GM23338 (cell line): ENCODE measurements around the gene SDHB. TPM values are rescaled to one million over a fixed set of nuclear protein-coding genes. Genes with fewer than 3 reads are reported as not detected.

Experiments used
- ATAC-seq: fragments of 200-7000 bp; cut with Tn5 transposase; 3 replicates; pipeline ENCODE4 v1.9.1; 2020
- DNase-seq: peaks from one replicate; pipeline ENCODE4 v3.0.0-alpha.2; 2015; ENCODE audit warnings: low spot score
- H2AFZ ChIP-seq: fragments of 200-600 bp; sonication (generic); 2 replicates; pipeline ENCODE4 v1.8.0; 2016; ENCODE audit warnings: antibody characterized with exemption, mild to moderate bottlenecking, moderate library complexity
- H3F3A ChIP-seq: fragments of 200-600 bp; sonication (generic); replicated peaks from 2 replicates; pipeline ENCODE4 v1.8.0; 2017; ENCODE audit warnings: antibody characterized with exemption, mixed run types, low read depth
- H3K27ac ChIP-seq: fragments of 200-600 bp; sonication (generic); 2 replicates; pipeline ENCODE4 v1.6.1; 2016; ENCODE audit warnings: low read depth
- H3K27me3 ChIP-seq: fragments of 200-600 bp; sonication (generic); 2 replicates; pipeline ENCODE4 v1.8.0; 2016; ENCODE audit warnings: mild to moderate bottlenecking, mixed run types, moderate library complexity; ENCODE audit not compliant: insufficient read depth
- H3K36me3 ChIP-seq: fragments of 200-600 bp; sonication (generic); 2 replicates; pipeline ENCODE4 v1.8.0; 2016; ENCODE audit warnings: mild to moderate bottlenecking; ENCODE audit not compliant: insufficient read depth
- H3K4me1 ChIP-seq: fragments of 200-600 bp; sonication (generic); 2 replicates; pipeline ENCODE4 v1.8.0; 2016; ENCODE audit warnings: mild to moderate bottlenecking, moderate library complexity; ENCODE audit not compliant: insufficient read depth
- H3K4me2 ChIP-seq: fragments of 200-600 bp; sonication (generic); 2 replicates; pipeline ENCODE4 v1.7.1; 2017; ENCODE audit warnings: mixed run types
- H3K4me3 ChIP-seq: fragments of 200-600 bp; sonication (generic); 2 replicates; pipeline ENCODE4 v1.6.1; 2016; ENCODE audit warnings: mixed run types
- H3K79me2 ChIP-seq: fragments of 200-600 bp; sonication (generic); replicated peaks from 2 replicates; pipeline ENCODE4 v1.8.0; 2017; ENCODE audit warnings: mild to moderate bottlenecking; ENCODE audit not compliant: insufficient read depth
- H3K9me2 ChIP-seq: fragments of 200-600 bp; sonication (generic); 2 replicates; pipeline ENCODE4 v1.8.0; 2017; ENCODE audit not compliant: insufficient read depth
- H4K20me1 ChIP-seq: fragments of 200-600 bp; sonication (generic); replicated peaks from 2 replicates; pipeline ENCODE4 v1.8.0; 2017; ENCODE audit warnings: mild to moderate bottlenecking; ENCODE audit not compliant: insufficient read depth
- H3K27ac Mint-ChIP-seq: 2 replicates; pipeline ENCODE4 v1.8.0; 2020; ENCODE audit warnings: inconsistent platforms, mild to moderate bottlenecking, moderate library complexity, mixed read lengths
- H3K27me3 Mint-ChIP-seq: 3 replicates; pipeline ENCODE4 v1.8.0; 2022; ENCODE audit warnings: low read depth, mild to moderate bottlenecking, moderate library complexity, mixed read lengths, inconsistent platforms; ENCODE audit not compliant: insufficient read depth, poor library complexity
- H3K36me3 Mint-ChIP-seq: 3 replicates; pipeline ENCODE4 v1.8.0; 2021; ENCODE audit warnings: low read depth, mild to moderate bottlenecking, inconsistent platforms, moderate library complexity, mixed read lengths
- H3K4me1 Mint-ChIP-seq: 3 replicates; pipeline ENCODE4 v1.8.0; 2020; ENCODE audit warnings: mild to moderate bottlenecking, inconsistent platforms, mixed read lengths
- H3K4me3 Mint-ChIP-seq: 3 replicates; pipeline ENCODE4 v1.8.0; 2021; ENCODE audit warnings: moderate library complexity, mild to moderate bottlenecking, inconsistent platforms, mixed read lengths
- H3K9me3 Mint-ChIP-seq: 3 replicates; pipeline ENCODE4 v1.8.0; 2020; ENCODE audit warnings: moderate library complexity, mild to moderate bottlenecking, inconsistent platforms, mixed read lengths
- CREB1 ChIP-seq: fragments of 250-450 bp; sonication (Bioruptor Pico); IDR thresholded peaks from 2 replicates; pipeline ENCODE4 v1.5.0; 2020; ENCODE audit warnings: low read depth, mild to moderate bottlenecking, moderate library complexity
- CTCF ChIP-seq, 2 experiments: fragments of 200-600 bp in 1 of 2; sonication (generic) in 1 of 2; conservative IDR thresholded peaks; 2 replicates each; pipeline versions ENCODE4 v1.5.1 to v1.6.1; 2016 to 2017; ENCODE audit warnings: antibody characterized with exemption in 2 of 2, low read depth in 2 of 2, mild to moderate bottlenecking in 2 of 2, moderate library complexity in 1 of 2
- ETS1 ChIP-seq: IDR thresholded peaks from 2 replicates; pipeline ENCODE4 v1.6.1; 2016; ENCODE audit warnings: antibody characterized with exemption
- EZH2phosphoT487 ChIP-seq: fragments of 200-600 bp; sonication (generic); IDR thresholded peaks from one replicate; pipeline ENCODE4 v1.8.1; 2018; ENCODE audit warnings: antibody characterized with exemption; ENCODE audit not compliant: unreplicated experiment
- JUNB ChIP-seq: IDR thresholded peaks from one replicate; pipeline ENCODE4 v1.6.1; 2016; ENCODE audit warnings: antibody characterized with exemption; ENCODE audit not compliant: unreplicated experiment
- POLR2AphosphoS5 ChIP-seq: IDR thresholded peaks from 2 replicates; pipeline ENCODE4 v1.6.1; 2016; ENCODE audit warnings: antibody characterized with exemption, low read depth
- polyA plus RNA-seq: library from polyadenylated mRNA; unstranded; fragments of >200 nt; fragmentation: Nextera tagmentation; extraction: Ambion mirVana; gene quantifications from 2 replicates; pipeline ENCODE4 v1.2.1, GENCODE V29; 2016
- total RNA-seq: library from RNA; depleted of rRNA; stranded (reverse); fragments of >200 nt; shearing (Covaris generic); gene quantifications from 2 replicates; pipeline ENCODE4 v1.2.3, GENCODE V29; 2014

SDHB gene
- total and polyA plus RNA-seq, 2 experiments from 2014 or later = 72.8 to 112 TPM

GRCh38 chr1:17069452-17070162, 15.8 kb upstream of the SDHB start:
- H3K4me3 ChIP-seq = no peak overlapping the region
- no peaks in the 10 kb centered on the region for H4K20me1 ChIP-seq
- H3K9me2 ChIP-seq = no peaks in the 10 kb centered on the region
- no peak overlapping the region for H2AFZ ChIP-seq
- H3K4me2 ChIP-seq = no peak overlapping the region
- H3K4me1 Mint-ChIP-seq = no peaks in the 10 kb centered on the region
- H3K27me3 Mint-ChIP-seq = peaks cover 4% of the 10 kb centered on the region
- no peak overlapping the region for H3K27ac ChIP-seq
- H3K27me3 ChIP-seq = no peaks in the 10 kb centered on the region
- no peaks in the 10 kb centered on the region for H3K36me3 Mint-ChIP-seq
- H3K4me1 ChIP-seq = no peaks in the 10 kb centered on the region
- H3K27ac Mint-ChIP-seq = no peak overlapping the region
- H3K4me3 Mint-ChIP-seq = no peak overlapping the region
- H3K79me2 ChIP-seq = no peaks in the 10 kb centered on the region
- H3F3A ChIP-seq = no peaks in the 10 kb centered on the region
- H3K36me3 ChIP-seq = no peaks in the 10 kb centered on the region; the same call in 1 of the 2 replicates
- H3K9me3 Mint-ChIP-seq = no peaks in the 10 kb centered on the region; the same call in 2 of the 3 replicates
- DNase-seq (no peak), ATAC-seq (no peak)
- TF ChIP-seq CREB1 (CRISPR knock-in tag) = no peak
- no peak for TF ChIP-seq JUNB
- no peak for TF ChIP-seq CTCF (conservative IDR thresholded peaks at IDR 0.05; ENCODE audit: low read depth in 2 of 2)

GRCh38 chr1:17068789-17069188, 15.0 kb upstream of the SDHB start:
- Mint-ChIP-seq H3K27ac (no peak overlapping the region), H3K4me3 (no peak overlapping the region), H3K4me1 (no peaks in the 10 kb centered on the region; the same call in 2 of the 3 replicates), H3K36me3 (0 out of 3 replicates have a peak, but pooled peaks cover 2% of the 10 kb centered on the region), H3K27me3 (peaks cover 6% of the 10 kb centered on the region), H3K9me3 (peaks cover 3% of the 10 kb centered on the region; the same call in 1 of the 3 replicates)
- TF ChIP-seq EZH2phosphoT487 = no peak
- DNase-seq (no peak), ATAC-seq (no peak)
- Histone ChIP-seq H4K20me1 (no peaks in the 10 kb centered on the region), H3K4me3 (no peak overlapping the region), H3K79me2 (no peaks in the 10 kb centered on the region), H3K4me1 (peaks cover 4% of the 10 kb centered on the region; the same call in 1 of the 2 replicates), H3K4me2 (no peak overlapping the region), H2AFZ (no peak overlapping the region), H3K9me2 (no peaks in the 10 kb centered on the region), H3K36me3 (no peaks in the 10 kb centered on the region; the same call in 1 of the 2 replicates), H3K27ac (no peak overlapping the region), H3F3A (no peaks in the 10 kb centered on the region), H3K27me3 (no peaks in the 10 kb centered on the region)

GRCh38 chr1:17067465-17068240, 13.8 kb upstream of the SDHB start:
- Histone ChIP-seq H4K20me1 (no peaks in the 10 kb centered on the region), H3K4me1 (peaks cover 12% of the 10 kb centered on the region; the same call in 1 of the 2 replicates), H3F3A (no peaks in the 10 kb centered on the region), H3K27me3 (no peaks in the 10 kb centered on the region), H2AFZ (no peak overlapping the region), H3K36me3 (no peaks in the 10 kb centered on the region; the same call in 1 of the 2 replicates), H3K4me3 (no peak overlapping the region), H3K4me2 (no peak overlapping the region), H3K79me2 (no peaks in the 10 kb centered on the region), H3K9me2 (no peaks in the 10 kb centered on the region), H3K27ac (no peak overlapping the region)
- ATAC-seq (no peak), DNase-seq (no peak)
- Mint-ChIP-seq H3K4me3 (no peak overlapping the region), H3K36me3 (0 out of 3 replicates have a peak, but pooled peaks cover 2% of the 10 kb centered on the region), H3K9me3 (peaks cover 3% of the 10 kb centered on the region; the same call in 1 of the 3 replicates), H3K27me3 (peaks cover 6% of the 10 kb centered on the region), H3K4me1 (peaks cover 3% of the 10 kb centered on the region; the same call in 2 of the 3 replicates), H3K27ac (no peak overlapping the region)
- TF ChIP-seq CTCF (conservative IDR thresholded peaks at IDR 0.05; ENCODE audit: low read depth in 2 of 2) = no peak
- no peak for TF ChIP-seq ETS1
- no peak for TF ChIP-seq POLR2AphosphoS5
